ENCODE results near the gene KCNQ4.

- TF ChIP-seq CTCF (IDR thresholded peaks at IDR 0.05; ENCODE audit: extremely low read depth in 1 of 2, insufficient read depth in 1 of 2, low read depth in 1 of 2, low read length in 2 of 2) (no peak), POLR2A (IDR thresholded peaks at IDR 0.05; ENCODE audit: low read depth, low read length) (no peak), MYC (IDR thresholded peaks at IDR 0.05; ENCODE audit: low read depth, low read length) (no peak), EZH2 (IDR thresholded peaks at IDR 0.05; ENCODE audit: borderline replicate concordance, low read depth, low read length, severe bottlenecking) (no peak), MAX (IDR thresholded peaks at IDR 0.05; ENCODE audit: insufficient read depth, insufficient read length) (no peak), JUN (IDR thresholded peaks at IDR 0.05; ENCODE audit: borderline replicate concordance, insufficient read depth, insufficient read length, low read depth) (peak; percentile 57), POLR2AphosphoS5 (IDR thresholded peaks at IDR 0.05; ENCODE audit: insufficient read depth, low read depth, low read length) (no peak), FOS (IDR thresholded peaks at IDR 0.05; ENCODE audit: borderline replicate concordance, insufficient read depth, low read length) (peak; percentile 42), GATA2 (IDR thresholded peaks at IDR 0.05; ENCODE audit: insufficient read depth, insufficient read length, low read depth, low read length) (peak; percentile 80)
These were observed 84.6 kb downstream of the KCNQ4 start for GRCh38 chr1:40868051-40868723.
